OCI-M1 (cell line): Measurements from ENCODE around the gene TBC1D4.
"Not testable (repeated sequence)": the region's sequence is repeated elsewhere in the genome, so short reads cannot be mapped to it uniquely, and the experiment has no call there.

Experiments used
- DNase-seq: peaks from one replicate; lab custom pipeline; 2025; lab: John Stamatoyannopoulos, UW

Gene TBC1D4

GRCh38 chr13:75356421-75356820 lies 125.5 kb downstream of the TBC1D4 start:
- DNase-seq = no peak

GRCh38 chr13:75355609-75356008 lies 126.4 kb downstream of the TBC1D4 start:
- no peak for DNase-seq

GRCh38 chr13:75353781-75354193 lies 128.2 kb downstream of the TBC1D4 start:
- DNase-seq = no peak

GRCh38 chr13:75352641-75353327 lies 129.2 kb downstream of the TBC1D4 start:
- no peak for DNase-seq

DNA sequence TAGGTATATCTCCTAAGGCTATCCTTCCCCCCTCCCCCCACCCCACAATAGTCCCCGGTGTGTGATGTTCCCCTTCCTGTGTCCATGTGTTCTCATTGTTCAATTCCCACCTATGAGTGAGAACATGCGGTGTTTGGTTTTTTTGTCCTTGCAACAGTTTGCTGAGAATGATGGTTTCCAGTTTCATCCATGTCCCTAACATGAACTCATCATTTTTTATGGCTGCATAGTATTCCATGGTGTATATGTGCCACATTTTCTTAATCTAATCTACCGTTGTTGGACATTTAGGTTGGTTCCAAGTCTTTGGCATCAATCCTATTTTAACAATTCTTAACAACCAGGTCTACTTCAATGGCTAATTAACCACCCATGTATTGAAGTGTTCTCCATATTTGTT lies 130.4 kb downstream of the TBC1D4 start:
- DNase-seq = not testable (repeated sequence)

GRCh38 chr13:75347925-75348324 lies 134.0 kb downstream of the TBC1D4 start:
- DNase-seq = no peak

- no peak for DNase-seq
Measured at GRCh38 chr13:75347457-75347856, 134.5 kb downstream of the TBC1D4 start.

DNA sequence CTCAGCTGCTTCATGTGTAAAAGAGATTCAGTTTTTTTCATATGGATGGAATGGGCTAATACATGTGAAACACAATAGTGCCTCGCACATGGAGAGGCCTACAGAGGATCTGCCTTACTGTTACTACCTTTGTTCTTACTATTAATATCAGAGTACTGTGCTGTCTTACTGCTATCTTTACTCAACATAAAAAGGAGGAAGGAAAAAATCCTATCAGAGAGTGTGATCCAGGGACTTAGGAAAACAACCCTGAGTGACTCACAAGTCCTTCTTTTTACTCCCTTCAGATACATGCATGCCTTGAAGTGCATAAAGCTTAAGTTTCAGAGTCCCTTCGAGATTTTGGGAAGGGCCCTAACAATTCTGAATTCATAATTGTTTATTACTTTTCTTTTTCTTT lies 136.8 kb downstream of the TBC1D4 start:
- no peak for DNase-seq

DNA sequence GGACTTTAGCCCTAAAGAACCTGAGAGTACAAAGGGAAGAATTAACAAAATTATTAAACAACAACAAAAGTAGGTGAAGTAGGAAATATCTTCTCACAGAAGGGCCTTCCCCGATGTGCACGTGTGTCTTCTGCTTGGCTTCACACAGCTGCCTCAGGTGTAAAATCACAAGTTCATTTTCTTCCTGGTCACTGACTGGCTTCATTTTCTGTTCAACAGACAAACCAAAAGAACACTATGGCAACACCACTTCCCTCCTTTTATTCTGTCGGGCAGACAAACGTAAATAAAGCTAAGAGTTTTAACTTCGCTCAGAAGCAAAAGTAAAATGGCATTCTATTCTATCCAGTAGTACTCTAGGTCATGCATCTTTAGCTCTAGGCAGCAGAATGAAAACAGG lies 140.9 kb downstream of the TBC1D4 start:
- no peak for DNase-seq

GRCh38 chr13:75339635-75340374 lies 142.2 kb downstream of the TBC1D4 start:
- DNase-seq = no peak

DNA sequence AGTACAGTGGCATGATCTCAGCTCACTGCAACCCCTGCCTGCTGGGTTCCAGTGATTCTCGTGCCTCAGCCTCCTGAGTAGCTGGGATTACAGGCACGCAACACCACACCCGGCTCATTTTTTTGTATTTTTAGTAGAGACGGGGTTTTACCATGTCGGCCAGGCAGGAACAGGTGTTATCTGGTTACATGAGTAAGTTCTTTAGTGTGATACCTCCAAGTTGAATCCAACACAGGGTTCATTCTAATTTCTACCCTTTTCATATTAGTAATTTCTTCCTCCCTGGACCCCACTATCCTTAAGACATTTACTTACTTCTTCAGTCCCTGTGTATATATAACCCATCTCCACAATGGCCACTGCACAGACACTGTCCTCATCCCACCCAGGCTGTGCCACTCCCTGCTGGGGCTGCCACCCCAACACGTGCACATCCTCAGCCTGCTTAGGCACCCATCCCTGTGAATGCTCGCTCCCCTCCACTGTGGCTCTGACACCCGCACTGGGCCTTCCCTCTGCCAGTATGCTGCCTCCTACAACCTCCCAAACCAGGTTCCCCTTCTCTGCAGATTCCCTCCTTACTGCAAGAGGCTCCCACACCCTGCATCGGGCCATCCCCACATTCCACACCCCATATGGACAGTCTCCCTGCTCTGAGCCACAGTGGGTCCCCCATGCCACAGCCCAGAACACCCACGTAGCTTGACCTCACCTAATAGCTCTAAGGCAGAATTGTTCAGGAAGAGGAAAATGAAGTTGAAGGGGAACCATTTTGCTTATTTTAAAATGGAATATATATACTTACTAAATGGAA lies 147.1 kb downstream of the TBC1D4 start:
- no peak for DNase-seq

DNA sequence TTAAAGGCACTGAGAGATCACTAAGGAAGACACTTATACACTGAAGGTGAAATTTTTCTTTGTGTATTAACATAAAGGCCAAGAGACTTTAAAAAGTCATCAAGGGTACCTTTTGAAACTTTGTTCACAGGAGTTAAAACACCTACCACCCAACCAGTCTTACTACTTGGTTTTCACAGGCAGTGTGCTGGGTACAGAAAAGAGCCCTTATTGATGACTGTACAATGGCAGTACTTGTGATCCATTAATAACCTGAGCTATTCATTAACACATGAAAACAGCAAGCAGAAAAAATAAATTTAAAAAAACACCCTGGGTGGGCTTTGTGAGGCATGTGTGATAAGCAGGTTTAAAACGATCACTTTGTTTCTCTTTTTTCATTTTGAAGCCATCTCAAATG lies 148.9 kb downstream of the TBC1D4 start:
- no peak for DNase-seq

GRCh38 chr13:75331792-75332349 lies 150.1 kb downstream of the TBC1D4 start:
- no peak for DNase-seq

DNA sequence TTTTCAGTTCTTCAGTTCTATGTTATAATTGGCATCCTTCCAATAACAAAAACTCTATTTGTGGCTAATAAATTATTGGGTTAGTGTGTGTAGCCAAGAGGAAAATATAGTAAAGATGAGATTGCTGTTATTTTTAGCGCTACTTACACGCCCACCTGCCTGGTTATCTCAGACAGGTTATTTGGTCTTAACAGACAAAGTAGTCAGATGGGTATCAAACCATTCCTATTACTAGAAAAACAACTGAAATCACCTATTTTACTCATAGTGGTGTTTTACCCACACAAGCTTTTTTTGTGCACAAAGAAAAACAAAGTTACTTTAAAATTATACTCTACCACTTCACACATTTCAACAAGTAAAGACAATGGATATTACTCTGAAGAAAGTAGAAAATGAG lies 151.2 kb downstream of the TBC1D4 start:
- DNase-seq = no peak

DNA sequence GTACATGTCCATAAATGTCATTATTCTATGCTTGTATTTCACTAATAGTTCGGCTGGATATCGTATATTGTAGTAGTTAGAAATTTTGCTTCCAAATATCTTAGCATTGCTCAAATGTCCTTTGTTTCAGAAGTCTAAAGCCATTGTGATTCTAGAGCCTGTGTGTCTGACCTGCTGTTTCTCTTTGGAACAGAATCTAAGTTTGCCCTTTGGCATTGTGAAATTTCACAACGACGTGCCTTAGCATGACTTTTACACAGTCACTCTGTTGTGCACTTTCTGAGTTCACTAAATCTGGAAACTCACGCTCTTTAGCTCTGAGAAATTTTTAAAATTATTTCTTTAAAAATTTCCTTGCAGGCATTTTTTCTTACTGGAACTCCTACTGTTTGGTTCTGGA lies 152.2 kb downstream of the TBC1D4 start:
- DNase-seq = no peak

GRCh38 chr13:75329097-75329496 lies 152.9 kb downstream of the TBC1D4 start:
- no peak for DNase-seq

GRCh38 chr13:75327135-75327510 lies 154.8 kb downstream of the TBC1D4 start:
- DNase-seq = no peak

DNA sequence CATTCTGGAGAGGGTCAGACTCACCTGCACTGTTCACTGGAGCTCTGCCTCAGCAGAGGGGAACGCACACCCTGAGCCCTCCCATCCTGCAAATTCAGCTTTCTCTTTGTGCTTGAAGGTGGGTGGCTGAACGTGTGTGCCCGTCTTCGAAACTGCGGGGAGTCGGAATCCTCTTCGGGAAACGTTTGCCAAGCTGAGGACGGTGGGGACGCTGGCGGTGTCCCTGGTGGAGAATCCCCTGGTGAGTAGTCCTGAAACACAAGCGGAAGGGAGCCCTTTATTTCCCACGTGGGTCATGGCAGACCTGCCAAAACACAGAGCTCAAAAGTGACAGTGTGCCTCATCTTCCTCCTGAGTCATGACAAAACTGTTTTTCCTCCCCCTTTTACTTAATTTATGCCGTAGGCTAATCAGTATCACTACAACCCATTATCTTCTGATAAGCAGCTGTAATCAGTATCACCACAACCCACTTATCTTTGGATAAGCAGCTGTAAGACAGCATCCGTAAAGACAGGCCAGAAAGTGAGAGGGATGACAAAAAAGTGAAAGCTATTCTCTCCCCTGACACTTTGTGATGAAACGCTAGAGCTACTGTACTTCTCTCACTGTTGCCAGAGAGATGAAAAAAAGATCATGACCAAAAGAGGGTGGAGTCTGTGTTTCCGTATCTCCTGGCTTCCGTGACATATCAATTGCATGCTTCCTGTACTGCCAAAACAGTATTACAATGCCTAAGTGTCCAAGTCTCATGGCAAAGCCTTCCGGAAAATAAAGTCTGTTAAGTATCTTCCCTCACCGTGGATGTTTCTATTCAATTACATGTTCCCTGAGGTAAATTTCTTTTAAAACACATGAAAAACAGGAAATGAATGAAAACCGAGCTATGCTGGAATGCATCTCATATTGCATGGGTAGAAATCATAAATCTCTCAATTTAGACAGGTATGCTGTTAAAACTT lies 155.5 kb downstream of the TBC1D4 start:
- DNase-seq = peak; percentile 92

GRCh38 chr13:75325711-75326110 lies 156.3 kb downstream of the TBC1D4 start:
- no peak for DNase-seq

DNA sequence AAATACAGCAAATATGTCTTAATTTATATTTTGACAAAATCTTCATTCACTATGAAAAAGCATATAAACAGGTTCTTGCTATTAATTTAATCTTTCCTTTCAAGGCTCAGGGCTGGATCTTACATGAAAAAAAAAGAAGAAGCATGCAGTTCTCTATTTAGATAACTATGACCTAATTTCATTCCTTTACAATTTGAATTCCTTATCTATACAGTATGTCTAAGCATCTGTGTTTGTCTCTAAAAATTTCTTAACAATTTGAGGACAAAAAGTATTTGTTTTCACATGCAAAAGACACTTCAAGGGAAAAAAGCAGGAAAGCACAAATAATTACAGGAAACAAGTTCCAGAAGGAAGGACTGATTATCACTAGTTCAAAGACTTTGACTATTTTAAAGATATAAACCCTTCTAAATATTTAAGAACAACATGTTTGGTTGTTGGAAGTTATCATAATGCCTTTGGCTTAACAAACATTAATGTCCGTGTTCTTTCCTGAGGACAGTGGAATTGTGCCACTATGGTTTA lies 157.5 kb downstream of the TBC1D4 start:
- peak; percentile 44 for DNase-seq

GRCh38 chr13:75321084-75321483 lies 160.9 kb downstream of the TBC1D4 start:
- no peak for DNase-seq
